K562 (cell line): ENCODE data around the gene CACNA1E. TPM values are rescaled to one million over a fixed set of nuclear protein-coding genes. Genes with fewer than 3 reads are reported as not detected.

Experiments used
- ATAC-seq: fragments of 200-7000 bp; cut with Tn5 transposase; 3 replicates; pipeline ENCODE4 v1.9.1; 2020; ENCODE audit warnings: moderate library complexity
- BruUV-seq: library from RNA; stranded (reverse); fragments of 400-500 nt; replicated peaks from 2 replicates; lab custom pipeline; 2021; lab: Mats Ljungman, UMichigan
- CTCF ChIA-PET: fragments of 300-600 bp; formaldehyde crosslinking; extraction: SDS; loops from one replicate; lab custom pipeline; 2021; ENCODE audit warnings: low intra/inter-chr PET ratio; lab: Yijun Ruan, JAX
- POLR2A ChIA-PET: fragments of 300-600, 350-650 bp; sonication (Branson Sonifier 250); formaldehyde crosslinking; extraction: SDS; loops from one replicate; lab custom pipeline; 2021; ENCODE audit warnings: antibody characterized with exemption, inconsistent platforms; lab: Yijun Ruan, JAX
- DNase-seq, 4 experiments: peaks; one replicate each; pipeline versions ENCODE4 v3.0.0 to v3.0.0-alpha.2; 2011 to 2018; ENCODE audit warnings: low spot score in 3 of 4, mixed read lengths in 3 of 4; ENCODE audit errors: extremely low read depth in 1 of 4
- FAIRE-seq: peaks from 2 replicates; lab custom pipeline; 2011; peaks lifted over from hg19 to GRCh38; lab: Jason Lieb, UNC
- H2AFZ ChIP-seq: 2 replicates; pipeline ENCODE4 v1.6.0; 2011; ENCODE audit warnings: low read depth, low read length, control low read depth, inconsistent platforms
- H3K27ac ChIP-seq: fragments of 200-600 bp; 3 replicates; pipeline ENCODE4 v1.8.0; 2011; ENCODE audit warnings: low read depth, mild to moderate bottlenecking, control low read depth, inconsistent platforms, low read length, moderate library complexity, mixed read lengths; ENCODE audit errors: extremely low read depth
- H3K27me3 ChIP-seq, 2 experiments: fragments of 300-600 bp in 1 of 2; 2 replicates in 1 of 2; 3 replicates in 1 of 2; pipeline versions ENCODE4 v1.6.0 to v1.8.0; 2011; ENCODE audit warnings: inconsistent platforms in 2 of 2, low read length in 2 of 2, mild to moderate bottlenecking in 1 of 2, mixed read lengths in 1 of 2, moderate library complexity in 1 of 2; ENCODE audit not compliant: control insufficient read depth in 2 of 2, insufficient read depth in 2 of 2
- H3K36me3 ChIP-seq: fragments of 300-600 bp; 3 replicates; pipeline ENCODE4 v1.8.0; 2011; ENCODE audit warnings: mild to moderate bottlenecking, low read length, inconsistent platforms; ENCODE audit not compliant: control insufficient read depth, insufficient read depth
- H3K4me1 ChIP-seq, 2 experiments: fragments of 200-600 bp in 1 of 2; replicated peaks in 1 of 2; 2 replicates in 1 of 2; 3 replicates in 1 of 2; pipeline versions ENCODE4 v1.5.1 to v1.8.0; 2011; ENCODE audit warnings: inconsistent platforms in 2 of 2, low read length in 2 of 2, mild to moderate bottlenecking in 1 of 2, mixed read lengths in 1 of 2, moderate library complexity in 1 of 2; ENCODE audit not compliant: control insufficient read depth in 2 of 2, insufficient read depth in 2 of 2
- H3K4me2 ChIP-seq: 2 replicates; pipeline ENCODE4 v1.6.1; 2011; ENCODE audit warnings: low read length, control low read depth, inconsistent platforms, mixed read lengths; ENCODE audit not compliant: insufficient read depth
- H3K4me3 ChIP-seq: fragments of 200-600 bp; sonication (generic), shearing (Covaris generic); 2 replicates; pipeline ENCODE4 v1.5.1; 2016; ENCODE audit warnings: control low read depth, inconsistent platforms
- H3K79me2 ChIP-seq: fragments of 200-600 bp; 3 replicates; pipeline ENCODE4 v1.8.0; 2011; ENCODE audit warnings: low read length, inconsistent platforms; ENCODE audit not compliant: control insufficient read depth, insufficient read depth
- H3K9ac ChIP-seq, 2 experiments: 2 replicates each; pipeline versions ENCODE4 v1.6.0 to v1.6.1; 2011; ENCODE audit warnings: low read depth in 2 of 2, low read length in 2 of 2, control low read depth in 1 of 2, inconsistent platforms in 1 of 2, mild to moderate bottlenecking in 1 of 2, mixed read lengths in 1 of 2; ENCODE audit not compliant: insufficient read depth in 1 of 2
- H3K9me1 ChIP-seq: one replicate; pipeline ENCODE4 v1.6.0; 2011; ENCODE audit warnings: inconsistent platforms, mild to moderate bottlenecking, low read length, moderate library complexity; ENCODE audit not compliant: control insufficient read depth, insufficient read depth
- H3K9me3 ChIP-seq: replicated peaks from 2 replicates; pipeline ENCODE4 v1.5.1; 2011; ENCODE audit warnings: low read depth, low read length, inconsistent platforms; ENCODE audit not compliant: control insufficient read depth, insufficient read depth
- H4K20me1 ChIP-seq: replicated peaks from 2 replicates; pipeline ENCODE4 v1.6.1; 2011; ENCODE audit warnings: low read length, inconsistent platforms, mixed read lengths; ENCODE audit not compliant: control insufficient read depth, insufficient read depth
- CBFA2T2 ChIP-seq: fragments of 450-650 bp; conservative IDR thresholded peaks from 2 replicates; pipeline ENCODE4 v1.6.1; 2017; ENCODE audit warnings: mild to moderate bottlenecking
- CHCHD3 ChIP-seq: fragments of 250-450 bp; sonication (Bioruptor Pico); IDR thresholded peaks from 2 replicates; pipeline ENCODE4 v2.1.2; 2022; ENCODE audit warnings: mild to moderate bottlenecking
- FOXA3 ChIP-seq, 2 experiments: fragments of 450-650 bp in 1 of 2; sonication (generic) in 1 of 2; formaldehyde crosslinking; IDR thresholded peaks in 1 of 2; conservative IDR thresholded peaks in 1 of 2; 2 replicates each; pipeline versions ENCODE4 v1.4.0 to v1.8.0; 2020 to 2022; ENCODE audit warnings: mild to moderate bottlenecking in 2 of 2, missing genetic modification reagents in 1 of 2
- OTX1 ChIP-seq: fragments of 450-650 bp; formaldehyde crosslinking; IDR thresholded peaks from 2 replicates; pipeline ENCODE4 v1.4.0; 2022; ENCODE audit warnings: mild to moderate bottlenecking
- PHF21A ChIP-seq: fragments of 450-650 bp; IDR thresholded peaks from 2 replicates; pipeline ENCODE4 v1.6.1; 2017; ENCODE audit warnings: low read depth, borderline replicate concordance
- SP1 ChIP-seq: sonication (generic); formaldehyde crosslinking; IDR thresholded peaks from 2 replicates; pipeline ENCODE4 v1.8.1; 2022; ENCODE audit warnings: mild to moderate bottlenecking, missing genetic modification reagents
- TCFL5 ChIP-seq: fragments of 250-450 bp; sonication (Bioruptor Pico); conservative IDR thresholded peaks from 2 replicates; pipeline ENCODE4 v1.6.1; 2021; ENCODE audit warnings: mild to moderate bottlenecking, moderate library complexity, matching md5 sums
- TOE1 ChIP-seq, 2 experiments: fragments of 450-650 bp in 1 of 2; sonication (generic) in 1 of 2; formaldehyde crosslinking in 1 of 2; IDR thresholded peaks; 2 replicates each; pipeline versions ENCODE4 v1.7.1 to v1.8.0; 2016 to 2022; ENCODE audit warnings: borderline replicate concordance in 2 of 2, mild to moderate bottlenecking in 2 of 2, antibody characterized with exemption in 1 of 2, inconsistent platforms in 1 of 2, low read depth in 1 of 2, missing genetic modification reagents in 1 of 2, moderate library complexity in 1 of 2
- ZNF3 ChIP-seq: fragments of 250-450 bp; sonication (Bioruptor Pico); IDR thresholded peaks from 2 replicates; pipeline ENCODE4 v1.5.0; 2021; ENCODE audit warnings: mild to moderate bottlenecking, moderate library complexity
- WGBS: fragments of 100-300 bp; shearing (Covaris generic); methylation state at CpG from one replicate; pipeline ENCODE4 v1.1.6; 2016; ENCODE audit warnings: low coverage, mixed read lengths; ENCODE audit not compliant: insufficient coverage; ENCODE audit errors: missing lambda C conversion rate; 5-methylcytosine and 5-hydroxymethylcytosine counted together
- in situ Hi-C: fragments of 300-500 bp; cut with MboI; formaldehyde crosslinking; loops from 4 replicates; pipeline ENCODE4 v1.15.0; 2018; ENCODE audit warnings: inconsistent platforms, mixed read lengths
- intact Hi-C: fragments of 100-400 bp; cut with micrococcal nuclease; formaldehyde crosslinking; loops from 2 replicates; pipeline ENCODE4 v1.14.2; 2022
- polyA plus RNA-seq, 8 experiments: library from polyadenylated mRNA; depleted of rRNA in 4 of 8; stranded (reverse) in 5 of 8; unstranded in 3 of 8; fragments of >200 nt; fragmentation: Nextera tagmentation in 2 of 8; fragmentation: Illumina TruSeq in 1 of 8; extraction: Ambion mirVana in 2 of 8; extraction: Trizol in 1 of 8; gene quantifications; 2 replicates each; pipeline versions ENCODE4 v1.2.1 to v1.2.3, GENCODE V29; 2011 to 2014; ENCODE audit warnings: inconsistent platforms in 1 of 8, missing spikeins in 1 of 8
- total RNA-seq, 7 experiments: library from RNA; depleted of rRNA in 6 of 7; stranded (reverse); fragments of >200 nt in 6 of 7; fragmentation: Illumina TruSeq in 2 of 7; extraction: Trizol in 2 of 7; gene quantifications; 2 replicates each; pipeline versions ENCODE4 v1.2.1 to v1.2.3, GENCODE V29; 2011 to 2021; ENCODE audit warnings: low replicate concordance in 1 of 7
- TF ChIP-seq, protein P1 (sequence below): fragments of 250-450 bp; sonication (Bioruptor Pico); IDR thresholded peaks from 2 replicates; pipeline ENCODE4 v1.9.0; 2021; ENCODE audit warnings: mild to moderate bottlenecking, inconsistent platforms
- TF ChIP-seq, protein P2 (sequence below): fragments of 450-650 bp; formaldehyde crosslinking; IDR thresholded peaks from 2 replicates; pipeline ENCODE4 v1.4.0; 2022; ENCODE audit warnings: missing genetic modification characterization

The CACNA1E gene
- total and polyA plus RNA-seq, 9 of the 15 experiments (the other 6 are each of a cell fraction or from before 2014, with no cell fraction given) = under 0.01 to 0.04 TPM; not detected in 7

DNA sequence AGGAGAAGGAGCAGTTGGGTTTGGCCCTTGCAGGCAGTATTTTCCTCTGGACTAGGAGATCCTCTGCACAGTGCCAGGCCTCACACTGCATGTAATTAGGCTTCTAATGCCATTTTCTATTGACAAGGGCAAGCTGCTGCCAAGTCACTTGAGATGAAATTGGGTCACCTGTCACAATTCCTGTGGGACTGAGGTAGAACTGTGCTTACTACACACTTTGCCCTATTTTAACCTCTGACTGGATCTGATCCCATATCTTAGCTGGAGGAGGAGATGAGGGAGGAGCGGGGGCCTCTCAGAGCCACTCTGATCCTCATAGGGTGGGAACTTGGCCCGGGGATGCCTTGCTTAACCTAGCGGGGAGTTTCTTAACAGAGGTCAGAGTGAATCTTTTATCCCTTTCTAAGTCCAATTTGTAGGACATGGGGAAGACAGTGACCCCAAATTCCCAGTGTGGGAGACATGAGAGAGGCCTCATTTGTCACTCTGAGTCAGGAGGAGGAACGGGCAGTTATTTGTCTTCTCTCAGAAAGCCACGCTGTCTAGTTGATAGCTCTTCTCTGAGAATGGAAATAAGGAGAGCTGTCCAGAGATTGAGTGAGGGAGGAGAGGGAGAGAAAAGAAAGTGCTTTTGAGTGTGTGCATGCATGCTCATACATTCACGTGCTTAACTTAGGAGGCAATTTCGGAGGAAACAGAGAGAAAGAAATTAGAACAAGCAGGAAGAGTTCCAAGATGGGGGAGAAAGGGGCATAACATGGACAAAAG, 121.3 kb downstream of the CACNA1E start (continued):
- TF ChIP-seq, protein P1, sequence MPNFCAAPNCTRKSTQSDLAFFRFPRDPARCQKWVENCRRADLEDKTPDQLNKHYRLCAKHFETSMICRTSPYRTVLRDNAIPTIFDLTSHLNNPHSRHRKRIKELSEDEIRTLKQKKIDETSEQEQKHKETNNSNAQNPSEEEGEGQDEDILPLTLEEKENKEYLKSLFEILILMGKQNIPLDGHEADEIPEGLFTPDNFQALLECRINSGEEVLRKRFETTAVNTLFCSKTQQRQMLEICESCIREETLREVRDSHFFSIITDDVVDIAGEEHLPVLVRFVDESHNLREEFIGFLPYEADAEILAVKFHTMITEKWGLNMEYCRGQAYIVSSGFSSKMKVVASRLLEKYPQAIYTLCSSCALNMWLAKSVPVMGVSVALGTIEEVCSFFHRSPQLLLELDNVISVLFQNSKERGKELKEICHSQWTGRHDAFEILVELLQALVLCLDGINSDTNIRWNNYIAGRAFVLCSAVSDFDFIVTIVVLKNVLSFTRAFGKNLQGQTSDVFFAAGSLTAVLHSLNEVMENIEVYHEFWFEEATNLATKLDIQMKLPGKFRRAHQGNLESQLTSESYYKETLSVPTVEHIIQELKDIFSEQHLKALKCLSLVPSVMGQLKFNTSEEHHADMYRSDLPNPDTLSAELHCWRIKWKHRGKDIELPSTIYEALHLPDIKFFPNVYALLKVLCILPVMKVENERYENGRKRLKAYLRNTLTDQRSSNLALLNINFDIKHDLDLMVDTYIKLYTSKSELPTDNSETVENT = no peak
- TF ChIP-seq, all 486 proteins: peak for 0

DNA sequence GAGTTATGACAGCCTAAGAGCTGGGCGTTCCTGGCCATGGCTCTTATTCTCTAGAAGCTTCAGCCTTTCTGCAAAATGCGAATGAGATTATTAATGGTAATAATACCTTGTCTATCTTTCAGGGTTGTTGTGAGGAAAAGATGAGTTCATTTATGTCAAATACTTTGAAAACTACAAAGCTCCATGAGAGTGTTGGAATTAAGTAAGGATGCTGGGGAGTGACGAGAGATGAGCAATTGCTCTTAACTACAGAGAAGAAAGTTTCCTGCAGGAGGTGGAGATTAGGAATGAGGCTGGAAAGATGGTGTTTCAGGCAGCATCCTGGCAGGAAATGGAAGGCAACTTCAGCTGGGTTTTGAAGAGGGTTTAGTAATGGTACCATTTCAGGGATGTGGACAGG, 124.2 kb downstream of the CACNA1E start:
- H3K27me3 ChIP-seq = no peaks in the 10 kb centered on the region
- H2AFZ ChIP-seq = no peak overlapping the region
- no peak overlapping the region for H3K4me2 ChIP-seq
- no peak for ATAC-seq
- in situ Hi-C loops = no loop called here
- H3K9ac ChIP-seq = no peak overlapping the region
- H4K20me1 ChIP-seq = no peaks in the 10 kb centered on the region
- DNase-seq = no peak
- CTCF ChIA-PET = no interaction called here
- H3K79me2 ChIP-seq = no peaks in the 10 kb centered on the region
- no TSS peak for BruUV-seq
- no peak overlapping the region for H3K27ac ChIP-seq
- H3K9me1 ChIP-seq = no peaks in the 10 kb centered on the region
- FAIRE-seq = no peak
- 0% methylated on average over 3 of the region's 3 CpGs for WGBS
- no peak overlapping the region for H3K4me3 ChIP-seq
- H3K9me3 ChIP-seq = no peaks in the 10 kb centered on the region
- POLR2A ChIA-PET = no interaction called here
- H3K4me1 ChIP-seq = no peaks in the 10 kb centered on the region
- intact Hi-C loops = no loop called here
- no peaks in the 10 kb centered on the region for H3K36me3 ChIP-seq
- no peak for TF ChIP-seq CBFA2T2
- TF ChIP-seq FOXA3 (CRISPR knock-in tag; conservative IDR thresholded peaks at IDR 0.05 in 1 of 2, IDR thresholded peaks at IDR 0.05 in 1 of 2) = no peak
- TF ChIP-seq, protein P2, sequence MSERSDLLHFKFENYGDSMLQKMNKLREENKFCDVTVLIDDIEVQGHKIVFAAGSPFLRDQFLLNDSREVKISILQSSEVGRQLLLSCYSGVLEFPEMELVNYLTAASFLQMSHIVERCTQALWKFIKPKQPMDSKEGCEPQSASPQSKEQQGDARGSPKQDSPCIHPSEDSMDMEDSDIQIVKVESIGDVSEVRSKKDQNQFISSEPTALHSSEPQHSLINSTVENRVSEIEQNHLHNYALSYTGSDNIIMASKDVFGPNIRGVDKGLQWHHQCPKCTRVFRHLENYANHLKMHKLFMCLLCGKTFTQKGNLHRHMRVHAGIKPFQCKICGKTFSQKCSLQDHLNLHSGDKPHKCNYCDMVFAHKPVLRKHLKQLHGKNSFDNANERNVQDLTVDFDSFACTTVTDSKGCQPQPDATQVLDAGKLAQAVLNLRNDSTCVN (CRISPR knock-in tag) = no peak
- no peak for TF ChIP-seq SP1 (CRISPR knock-in tag)
- TF ChIP-seq TOE1 (IDR thresholded peaks at IDR 0.05; ENCODE audit: borderline replicate concordance) = no peak
- TF ChIP-seq TOE1 (CRISPR knock-in tag; IDR thresholded peaks at IDR 0.05; ENCODE audit: borderline replicate concordance, low read depth) = no peak
- TF ChIP-seq ZNF3 (CRISPR knock-in tag) = no peak
- no peak for TF ChIP-seq TCFL5
- TF ChIP-seq OTX1 (CRISPR knock-in tag) = no peak
- no peak for TF ChIP-seq CHCHD3 (CRISPR knock-in tag)
- TF ChIP-seq PHF21A = no peak
